Cortex of kidney (tissue), 1 donor: ENCODE results near the gene DBN1.

ENCODE experiments used
- DNase-seq: peaks from one replicate; lab custom pipeline; 2025; lab: John Stamatoyannopoulos, UW

The DBN1 gene

GRCh38 chr5:177504086-177505056 lies 30.9 kb upstream of the DBN1 start:
- DNase-seq, result no peak

DNA sequence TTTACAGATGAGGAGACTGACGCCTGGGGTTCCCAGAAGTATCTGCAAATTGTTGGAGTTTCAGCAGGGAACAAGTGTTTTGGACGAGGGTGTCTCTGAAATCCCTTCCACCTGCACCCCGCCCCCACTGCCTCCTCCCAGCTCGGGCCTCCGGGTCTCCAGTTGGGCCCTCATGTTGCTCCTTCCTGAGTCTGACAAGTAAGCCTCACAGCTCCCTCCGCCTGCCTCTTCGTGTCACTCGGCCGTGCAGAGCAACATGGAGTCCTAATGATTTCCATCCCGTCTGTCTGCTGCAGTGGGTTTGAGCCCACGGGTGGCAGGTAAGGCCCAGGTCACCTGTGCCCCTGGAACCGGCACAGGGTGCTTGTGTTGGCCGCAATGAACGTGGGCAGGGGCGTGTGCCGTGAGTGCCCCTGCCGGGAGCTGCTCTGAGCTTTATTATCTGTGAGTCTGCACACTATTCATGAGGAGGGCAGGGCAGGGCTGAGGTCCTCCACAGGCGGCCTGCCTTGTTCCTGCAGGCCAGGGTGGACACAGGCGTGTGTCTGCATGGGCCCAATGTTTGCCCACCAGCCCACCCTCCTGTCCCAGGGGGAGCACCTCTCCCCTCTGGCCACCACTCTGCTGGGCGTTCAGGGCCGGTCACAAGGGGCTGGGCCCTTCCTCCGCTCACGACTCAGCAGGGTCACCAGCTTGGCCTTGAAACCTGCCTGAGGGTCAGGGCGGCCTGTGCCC lies 30.1 kb upstream of the DBN1 start:
- DNase-seq, result no peak

- DNase-seq, result no peak
Measured at GRCh38 chr5:177502886-177503285, 29.5 kb upstream of the DBN1 start.

- no peak for DNase-seq
Measured at GRCh38 chr5:177501874-177502678, 28.6 kb upstream of the DBN1 start.

DNA sequence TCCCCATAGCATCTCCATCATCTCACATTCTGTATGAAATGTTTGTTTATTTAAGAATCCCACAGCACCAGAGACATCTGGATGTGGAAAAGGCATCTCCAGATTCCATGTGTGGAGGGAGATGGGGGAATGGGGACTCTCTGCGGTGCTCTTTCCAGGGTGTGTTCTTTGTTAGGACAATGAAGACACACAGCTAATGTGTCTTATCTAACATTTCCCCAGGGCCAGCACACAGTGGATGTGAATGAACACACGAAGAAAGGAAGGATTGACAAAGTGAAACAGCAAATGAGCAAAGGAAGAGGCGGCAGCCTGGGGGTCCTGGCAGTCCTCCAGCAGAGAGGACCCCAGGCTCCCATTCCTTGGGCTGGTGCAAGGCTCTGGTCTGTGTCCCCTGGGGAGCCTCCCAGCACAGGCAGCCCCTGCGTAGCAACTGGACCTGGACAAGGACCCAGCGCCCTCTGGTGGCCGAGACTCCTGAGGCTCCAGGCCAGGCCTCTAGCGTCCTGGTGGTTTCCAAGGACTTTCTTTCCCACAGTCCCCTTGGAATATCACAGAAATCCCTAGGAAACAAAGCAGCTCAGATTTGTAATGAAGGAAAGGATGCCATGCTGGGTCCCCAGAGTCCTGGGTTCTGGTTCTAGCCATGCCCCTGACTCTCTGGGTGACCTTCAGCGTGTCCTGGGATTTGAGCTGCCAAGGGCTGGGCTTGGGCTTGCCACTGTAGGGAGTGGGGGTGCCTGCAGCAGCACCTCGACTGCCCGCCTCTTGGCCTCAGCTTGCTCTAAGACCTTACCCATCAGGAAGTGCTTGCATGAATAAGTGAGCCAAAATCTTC lies 27.5 kb upstream of the DBN1 start:
- DNase-seq, result no peak

DNA sequence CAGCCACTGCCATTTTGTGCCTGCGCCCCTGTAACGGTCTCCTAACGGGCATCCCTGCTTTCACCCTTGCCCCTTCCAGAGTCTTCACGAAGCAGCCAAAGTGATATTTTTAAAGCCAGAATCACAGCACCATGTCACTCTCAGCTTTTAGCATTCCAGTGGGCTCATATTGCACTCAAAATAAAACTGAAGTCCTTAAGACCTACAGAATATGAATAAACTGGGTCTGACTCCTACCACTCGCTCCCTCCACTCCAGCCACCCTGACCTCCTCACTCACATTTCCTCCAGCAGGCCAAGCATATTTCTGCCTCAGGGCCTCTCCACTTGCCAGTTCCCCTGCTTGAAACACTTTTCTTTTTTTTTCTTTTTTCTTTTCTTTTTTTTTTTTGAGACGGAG lies 26.4 kb upstream of the DBN1 start:
- no peak for DNase-seq

DNA sequence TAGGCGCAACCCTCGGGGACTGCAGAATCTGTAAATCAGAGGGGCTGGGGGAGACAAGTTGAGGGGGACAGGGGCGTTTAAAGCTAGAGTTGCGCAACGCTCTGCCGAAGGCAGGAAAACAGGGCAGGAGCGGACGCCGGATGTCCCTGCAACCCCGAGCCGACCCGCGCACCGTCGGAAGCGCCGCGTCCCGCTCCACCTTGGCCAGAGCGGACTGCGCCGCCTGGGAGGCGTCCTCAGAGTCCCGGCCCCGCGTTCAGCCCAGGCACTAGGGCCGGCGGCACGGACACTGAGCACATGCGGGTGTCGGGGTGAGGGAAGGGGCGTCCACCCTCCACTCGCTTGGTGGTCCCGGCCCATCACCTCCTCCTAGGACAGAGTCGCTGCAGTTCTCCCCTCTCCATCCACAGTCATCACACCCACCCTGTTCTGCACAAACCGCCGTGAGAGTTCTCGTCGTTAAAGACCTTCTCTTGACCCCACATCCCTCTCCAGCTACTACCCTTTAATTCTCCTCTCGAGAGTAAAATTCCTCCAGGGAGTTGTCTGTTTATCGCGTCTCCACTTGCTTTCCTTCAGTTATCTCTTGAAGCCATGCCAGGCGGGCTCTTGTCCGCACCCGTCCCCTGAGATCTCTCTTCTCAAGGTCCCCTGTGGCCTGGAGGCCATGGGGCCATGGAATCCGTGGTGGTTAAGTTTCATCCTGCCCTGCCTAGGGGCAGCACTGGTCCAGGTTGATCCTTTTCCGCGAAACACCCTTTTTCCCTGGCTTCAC lies 24.8 kb upstream of the DBN1 start:
- no peak for DNase-seq

DNA sequence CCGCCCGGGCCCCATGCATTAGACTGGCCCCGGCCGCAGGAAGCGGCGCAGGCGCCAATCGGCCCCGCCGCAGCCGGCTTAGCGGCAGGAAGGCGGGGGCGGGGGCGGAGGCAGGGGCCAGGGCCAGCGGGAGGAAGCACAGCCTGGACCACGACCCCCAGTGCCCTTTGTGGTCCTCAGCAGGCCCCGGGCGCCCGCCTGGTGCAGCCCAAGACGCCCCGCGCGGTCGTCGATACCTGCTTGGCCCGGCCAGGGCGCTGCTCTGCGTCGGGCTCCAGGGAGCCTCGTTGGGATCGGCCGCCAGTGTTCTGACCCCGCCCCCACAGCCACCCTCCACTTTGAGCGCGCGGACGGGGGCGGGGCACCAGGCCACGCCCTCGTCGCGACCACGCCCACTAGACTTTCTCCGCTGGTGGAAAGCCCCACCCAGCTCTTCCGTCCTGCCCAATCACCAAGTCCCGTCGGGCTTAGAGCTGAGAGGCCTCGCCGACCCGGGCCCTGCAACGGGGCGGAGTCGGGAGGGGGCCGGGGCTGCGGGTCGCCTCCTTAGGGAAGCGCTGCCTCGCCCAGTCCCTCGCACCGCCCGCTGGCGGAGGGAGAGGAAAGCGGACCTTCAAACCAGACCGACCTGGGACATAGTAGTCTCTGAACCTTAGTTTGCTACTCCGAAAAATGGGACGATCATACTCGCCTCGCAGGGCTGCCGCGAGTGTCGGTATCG lies 24.0 kb upstream of the DBN1 start, which contains the start of gene PDLIM7:
Gene PDLIM7 (minus strand): TSS at position 313 of the 721 bp plus-strand sequence. CDS start 1,092 bp downstream, outside the sequence.
- DNase-seq, result peak; percentile 78

GRCh38 chr5:177496727-177497291 lies 23.4 kb upstream of the DBN1 start:
- no peak for DNase-seq

- DNase-seq, result no peak
Measured at GRCh38 chr5:177496070-177496726, 22.8 kb upstream of the DBN1 start.

DNA sequence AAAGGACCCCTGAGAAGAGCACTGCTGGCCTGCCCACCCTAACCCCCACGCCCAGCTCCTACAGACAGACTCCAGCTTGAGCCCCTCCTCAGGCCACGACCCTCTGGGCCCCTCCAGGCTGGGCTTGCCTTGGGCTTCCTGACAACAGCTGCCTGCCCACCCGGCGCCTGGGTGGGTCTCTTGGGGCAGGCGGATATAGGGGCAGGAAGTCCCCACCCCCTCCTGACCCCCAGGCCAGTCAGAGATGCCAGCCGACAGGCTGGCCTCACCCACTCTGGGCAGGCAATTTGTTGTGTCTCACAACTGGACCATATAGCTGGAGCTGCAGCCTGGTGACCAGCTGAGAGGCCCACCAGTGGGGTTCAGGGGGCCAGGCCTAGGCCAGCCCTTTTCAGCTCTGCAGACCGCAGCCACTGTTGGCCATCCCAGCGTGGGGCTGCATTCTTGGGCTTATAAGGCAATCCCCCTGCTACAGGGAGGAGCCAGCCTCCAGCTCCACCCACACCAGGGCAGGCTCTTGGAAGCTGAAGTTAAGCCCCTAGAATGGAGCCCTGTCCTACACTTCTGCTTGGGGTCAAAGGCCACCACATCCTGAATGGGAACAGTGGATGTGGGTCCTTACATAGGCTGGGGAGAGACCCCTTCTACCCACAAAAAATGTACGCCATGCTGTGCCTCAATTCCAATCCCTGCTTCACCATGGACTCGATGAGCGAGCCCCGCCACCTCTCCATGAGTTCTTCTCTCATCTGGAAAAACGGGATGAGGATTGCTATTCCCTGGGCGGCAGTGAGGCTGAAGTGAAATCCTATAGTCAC lies 22.0 kb upstream of the DBN1 start:
- no peak for DNase-seq

- DNase-seq, result no peak
Measured at GRCh38 chr5:177494346-177495195, 21.1 kb upstream of the DBN1 start.

- no peak for DNase-seq
Measured at GRCh38 chr5:177493795-177494345, 20.4 kb upstream of the DBN1 start.

- DNase-seq, result no peak
Measured at GRCh38 chr5:177492841-177493240, 19.4 kb upstream of the DBN1 start.

DNA sequence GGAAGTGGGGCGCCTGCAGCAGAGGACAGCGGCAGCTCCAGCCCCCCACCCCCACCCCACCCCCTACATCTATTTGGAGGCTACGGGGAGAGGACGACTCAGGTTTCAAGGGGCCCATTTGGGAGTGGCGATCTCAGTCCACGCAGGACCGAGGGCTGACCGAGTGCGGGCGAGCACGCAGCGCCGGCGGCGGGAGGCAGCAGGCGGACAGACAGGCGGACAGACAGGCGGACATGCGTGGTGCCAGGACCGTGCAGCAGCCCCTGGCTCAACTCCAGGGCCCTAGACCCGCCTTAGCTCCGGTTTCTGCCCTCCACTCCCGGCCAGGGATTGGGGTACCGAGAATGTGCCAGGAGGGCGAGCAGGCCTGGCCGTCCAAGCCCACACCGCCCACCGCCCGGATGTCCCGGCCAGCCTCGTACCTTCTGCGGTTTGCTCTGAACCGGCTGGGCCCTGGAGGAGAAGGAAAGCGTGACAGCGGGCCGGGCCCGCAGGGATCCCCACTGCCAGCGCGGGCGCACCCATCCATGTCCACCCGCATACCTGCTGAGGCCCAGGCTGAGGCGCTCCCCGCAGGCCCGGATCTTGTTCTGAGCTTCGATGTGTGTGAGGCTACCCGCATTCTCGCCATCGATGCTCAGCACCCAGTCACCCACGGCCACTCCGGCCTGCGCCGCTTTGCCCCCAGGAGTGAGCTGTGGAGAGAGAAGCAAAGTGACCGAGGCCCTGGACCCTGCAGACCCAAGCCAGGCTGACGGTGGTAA lies 18.7 kb upstream of the DBN1 start:
- DNase-seq, result no peak

GRCh38 chr5:177491429-177491945 lies 18.1 kb upstream of the DBN1 start:
- no peak for DNase-seq
